ENCODE measurements around the gene UBAC1. TPM values are rescaled to one million over a fixed set of nuclear protein-coding genes. Genes with fewer than 3 reads are reported as not detected.
"Not testable (repeated sequence)": the region's sequence is repeated elsewhere in the genome, so short reads cannot be mapped to it uniquely, and the experiment has no call there.

The UBAC1 gene
- total RNA-seq, 1 experiment from 2014 or later, result 58.2 TPM

GRCh38 chr9:135951889-135952663, 9.1 kb downstream of the UBAC1 start:
- H3K27ac ChIP-seq (ENCODE audit: low read depth, low read length, poor library complexity, severe bottlenecking), result no peak overlapping the region
- H3K4me1 ChIP-seq (ENCODE audit: insufficient read depth, low read length, poor library complexity, severe bottlenecking), result no peaks in the 10 kb centered on the region
- ChIA-PET CTCF (no interaction called here), POLR2A (ENCODE audit: low non-redundant PET) (no interaction called here)
- TF ChIP-seq EZH2 (IDR thresholded peaks at IDR 0.05; ENCODE audit: borderline replicate concordance, low read depth, low read length, poor library complexity, severe bottlenecking) (no peak), CTCF (conservative IDR thresholded peaks at IDR 0.05; ENCODE audit: low read depth, low read length) (no peak)
- no peaks in the 10 kb centered on the region for H3K27me3 ChIP-seq (replicated peaks; ENCODE audit: insufficient read depth, low read depth, low read length, poor library complexity)
- no TSS peak for BruUV-seq (replicated peaks)
- peaks cover 26% of the 10 kb centered on the region for H3K36me3 ChIP-seq (ENCODE audit: insufficient read depth, low read length, poor library complexity, severe bottlenecking)
- no peak overlapping the region for H3K4me3 ChIP-seq (ENCODE audit: low read depth, low read length, poor library complexity, severe bottlenecking)
- H3K9me3 ChIP-seq (ENCODE audit: low read depth, low read length, poor library complexity, severe bottlenecking), result no peaks in the 10 kb centered on the region
- DNase-seq (ENCODE audit: low spot score), result no peak
- intact Hi-C loops (cut with micrococcal nuclease; ENCODE audit: unreplicated experiment), result no loop called here

GRCh38 chr9:135951310-135951709, 9.9 kb downstream of the UBAC1 start:
- H3K9me3 ChIP-seq (ENCODE audit: low read depth, low read length, poor library complexity, severe bottlenecking); intact Hi-C loops (cut with micrococcal nuclease; ENCODE audit: unreplicated experiment); POLR2A ChIA-PET (ENCODE audit: low non-redundant PET); H3K4me1 ChIP-seq (ENCODE audit: insufficient read depth, low read length, poor library complexity, severe bottlenecking); H3K27me3 ChIP-seq (replicated peaks; ENCODE audit: insufficient read depth, low read depth, low read length, poor library complexity); DNase-seq (ENCODE audit: low spot score); CTCF ChIA-PET; BruUV-seq (replicated peaks); H3K4me3 ChIP-seq (ENCODE audit: low read depth, low read length, poor library complexity, severe bottlenecking); H3K27ac ChIP-seq (ENCODE audit: low read depth, low read length, poor library complexity, severe bottlenecking): not testable (repeated sequence)
- H3K36me3 ChIP-seq (ENCODE audit: insufficient read depth, low read length, poor library complexity, severe bottlenecking), result peaks cover 31% of the 10 kb centered on the region

- H3K27ac ChIP-seq (ENCODE audit: low read depth, low read length, poor library complexity, severe bottlenecking); DNase-seq (ENCODE audit: low spot score); CTCF ChIA-PET; POLR2A ChIA-PET (ENCODE audit: low non-redundant PET); intact Hi-C loops (cut with micrococcal nuclease; ENCODE audit: unreplicated experiment); H3K9me3 ChIP-seq (ENCODE audit: low read depth, low read length, poor library complexity, severe bottlenecking); H3K4me1 ChIP-seq (ENCODE audit: insufficient read depth, low read length, poor library complexity, severe bottlenecking); BruUV-seq (replicated peaks); H3K27me3 ChIP-seq (replicated peaks; ENCODE audit: insufficient read depth, low read depth, low read length, poor library complexity); H3K4me3 ChIP-seq (ENCODE audit: low read depth, low read length, poor library complexity, severe bottlenecking): not testable (repeated sequence)
- peaks cover 35% of the 10 kb centered on the region for H3K36me3 ChIP-seq (ENCODE audit: insufficient read depth, low read length, poor library complexity, severe bottlenecking)
Measured at GRCh38 chr9:135950841-135951240, 10.3 kb downstream of the UBAC1 start.

GRCh38 chr9:135950135-135950682, 11.0 kb downstream of the UBAC1 start:
- Histone ChIP-seq H3K4me1 (ENCODE audit: insufficient read depth, low read length, poor library complexity, severe bottlenecking) (no peaks in the 10 kb centered on the region), H3K27ac (ENCODE audit: low read depth, low read length, poor library complexity, severe bottlenecking) (no peak overlapping the region), H3K27me3 (replicated peaks; ENCODE audit: insufficient read depth, low read depth, low read length, poor library complexity) (no peaks in the 10 kb centered on the region), H3K4me3 (ENCODE audit: low read depth, low read length, poor library complexity, severe bottlenecking) (no peak overlapping the region), H3K36me3 (ENCODE audit: insufficient read depth, low read length, poor library complexity, severe bottlenecking) (peaks cover 42% of the 10 kb centered on the region), H3K9me3 (ENCODE audit: low read depth, low read length, poor library complexity, severe bottlenecking) (no peaks in the 10 kb centered on the region)
- ChIA-PET POLR2A (ENCODE audit: low non-redundant PET) (no interaction called here), CTCF (no interaction called here)
- TF ChIP-seq CTCF (conservative IDR thresholded peaks at IDR 0.05; ENCODE audit: low read depth, low read length) (no peak), EZH2 (IDR thresholded peaks at IDR 0.05; ENCODE audit: borderline replicate concordance, low read depth, low read length, poor library complexity, severe bottlenecking) (no peak)
- intact Hi-C loops (cut with micrococcal nuclease; ENCODE audit: unreplicated experiment), result no loop called here
- no TSS peak for BruUV-seq (replicated peaks)
- DNase-seq (ENCODE audit: low spot score), result no peak
